Measurements from ENCODE around the gene MEIS2.

MEIS2 gene

GRCh38 chr15:37004373-37004869 lies 95.9 kb downstream of the MEIS2 start:
- TF ChIP-seq SIN3A (IDR thresholded peaks at IDR 0.05; ENCODE audit: borderline replicate concordance, insufficient read depth, low read length) (no peak), POLR2AphosphoS5 (IDR thresholded peaks at IDR 0.05; ENCODE audit: low read depth, low read length) (no peak)

- no peak for TF ChIP-seq SIN3A (IDR thresholded peaks at IDR 0.05; ENCODE audit: borderline replicate concordance, insufficient read depth, low read length)
- TF ChIP-seq REST (IDR thresholded peaks at IDR 0.05; ENCODE audit: insufficient read depth in 1 of 2, low read depth in 2 of 2, low read length in 2 of 2): no peak
- TF ChIP-seq TAF1 (IDR thresholded peaks at IDR 0.05; ENCODE audit: borderline replicate concordance, insufficient read depth, low read length): no peak
- no peak for TF ChIP-seq FOXP2 (optimal IDR thresholded peaks at IDR 0.05; ENCODE audit: borderline replicate concordance, extremely low read depth, extremely low read length, insufficient read depth)
- TF ChIP-seq POLR2AphosphoS5 (IDR thresholded peaks at IDR 0.05; ENCODE audit: low read depth, low read length): no peak
Observed at GRCh38 chr15:37002041-37002672, 98.2 kb downstream of the MEIS2 start.

GRCh38 chr15:37001417-37001816 lies 98.9 kb downstream of the MEIS2 start:
- TF ChIP-seq SIN3A (IDR thresholded peaks at IDR 0.05; ENCODE audit: borderline replicate concordance, insufficient read depth, low read length): no peak
- TF ChIP-seq REST (IDR thresholded peaks at IDR 0.05; ENCODE audit: insufficient read depth in 1 of 2, low read depth in 2 of 2, low read length in 2 of 2): no peak

- TF ChIP-seq SIN3A (IDR thresholded peaks at IDR 0.05; ENCODE audit: borderline replicate concordance, insufficient read depth, low read length) (no peak), TAF1 (IDR thresholded peaks at IDR 0.05; ENCODE audit: borderline replicate concordance, insufficient read depth, low read length) (no peak), REST (IDR thresholded peaks at IDR 0.05; ENCODE audit: insufficient read depth in 1 of 2, low read depth in 2 of 2, low read length in 2 of 2) (no peak), POLR2AphosphoS5 (IDR thresholded peaks at IDR 0.05; ENCODE audit: low read depth, low read length) (no peak), FOXP2 (optimal IDR thresholded peaks at IDR 0.05; ENCODE audit: borderline replicate concordance, extremely low read depth, extremely low read length, insufficient read depth) (no peak)
Observed at GRCh38 chr15:36999778-37000177, 100.6 kb downstream of the MEIS2 start.

- TF ChIP-seq FOXP2 (optimal IDR thresholded peaks at IDR 0.05; ENCODE audit: borderline replicate concordance, extremely low read depth, extremely low read length, insufficient read depth) (no peak), SIN3A (IDR thresholded peaks at IDR 0.05; ENCODE audit: borderline replicate concordance, insufficient read depth, low read length) (no peak), POLR2AphosphoS5 (IDR thresholded peaks at IDR 0.05; ENCODE audit: low read depth, low read length) (no peak), REST (IDR thresholded peaks at IDR 0.05; ENCODE audit: insufficient read depth in 1 of 2, low read depth in 2 of 2, low read length in 2 of 2) (no peak), TAF1 (IDR thresholded peaks at IDR 0.05; ENCODE audit: borderline replicate concordance, insufficient read depth, low read length) (no peak)
Observed at GRCh38 chr15:36996538-36997181, 103.7 kb downstream of the MEIS2 start.
